Measurements from ENCODE around the gene TPPP3. TPM values are rescaled to one million over a fixed set of nuclear protein-coding genes. Genes with fewer than 3 reads are reported as not detected.

Gene TPPP3
- total RNA-seq, 4 donors from 2014 or later, result 29.6 to 197 (median 89.7) TPM

GRCh38 chr16:67406111-67406971, 13.0 kb upstream of the TPPP3 start:
- no peak overlapping the region for H3K4me3 ChIP-seq (ENCODE audit: low read depth, poor library complexity, severe bottlenecking)
- intact Hi-C loops (cut with DNase I; ENCODE audit: low total_unique reads), result no loop called here
- DNase-seq (ENCODE audit: low spot score in 2 of 2), result peak in 1 of 2 donors; percentile 93
- TF ChIP-seq POLR2A (IDR thresholded peaks at IDR 0.05) (no peak), CTCF (IDR thresholded peaks at IDR 0.05) (no peak)
- 37 to 38% methylated on average over 17 to 18 of the region's 18 CpGs for WGBS, 2 donors

- H3K4me3 ChIP-seq (ENCODE audit: low read depth, poor library complexity, severe bottlenecking), result no peak overlapping the region
- no peak for DNase-seq (ENCODE audit: low spot score in 2 of 2)
- intact Hi-C loops (cut with DNase I; ENCODE audit: low total_unique reads), result no loop called here
- 61 to 67% methylated on average over 8 of the region's 8 CpGs for WGBS, 2 donors
- TF ChIP-seq POLR2A (IDR thresholded peaks at IDR 0.05) (no peak), CTCF (IDR thresholded peaks at IDR 0.05) (no peak)
Measured at GRCh38 chr16:67405336-67405735, 12.0 kb upstream of the TPPP3 start.

GRCh38 chr16:67404740-67405226, 11.5 kb upstream of the TPPP3 start:
- H3K4me3 ChIP-seq (ENCODE audit: low read depth, poor library complexity, severe bottlenecking), result no peak overlapping the region
- intact Hi-C loops (cut with DNase I; ENCODE audit: low total_unique reads), result no loop called here
- peak in 1 of 2 donors; percentile 84 for DNase-seq (ENCODE audit: low spot score in 2 of 2)
- 65 to 75% methylated on average over 5 of the region's 5 CpGs for WGBS, 2 donors
- TF ChIP-seq CTCF (IDR thresholded peaks at IDR 0.05), result no peak
- no peak for TF ChIP-seq POLR2A (IDR thresholded peaks at IDR 0.05)

- WGBS, 2 donors, result 46 to 49% methylated on average over 11 of the region's 12 CpGs
- H3K4me3 ChIP-seq (ENCODE audit: low read depth, poor library complexity, severe bottlenecking), result no peak overlapping the region
- DNase-seq (ENCODE audit: low spot score in 2 of 2), result peak in 1 of 2 donors; percentile 83
- intact Hi-C loops (cut with DNase I; ENCODE audit: low total_unique reads), result no loop called here
- TF ChIP-seq POLR2A (IDR thresholded peaks at IDR 0.05), result no peak
- TF ChIP-seq CTCF (IDR thresholded peaks at IDR 0.05), result no peak
Measured at GRCh38 chr16:67403976-67404555, 10.8 kb upstream of the TPPP3 start.

GRCh38 chr16:67400901-67401300, 7.6 kb upstream of the TPPP3 start:
- intact Hi-C loops (cut with DNase I; ENCODE audit: low total_unique reads), result no loop called here
- 89 to 97% methylated on average over 13 to 14 of the region's 14 CpGs for WGBS, 2 donors
- DNase-seq (ENCODE audit: low spot score in 2 of 2), result no peak
- no peak overlapping the region for H3K4me3 ChIP-seq (ENCODE audit: low read depth, poor library complexity, severe bottlenecking)
- no peak for TF ChIP-seq CTCF (IDR thresholded peaks at IDR 0.05)
- no peak for TF ChIP-seq POLR2A (IDR thresholded peaks at IDR 0.05)

Data from lower leg skin (tissue), 4 donors.